MM.1S (cell line): ENCODE measurements around the gene CYTL1.

Source experiments
- CTCF ChIP-seq: fragments of 300-600 bp; sonication (generic); IDR thresholded peaks from 2 replicates; pipeline ENCODE4 v1.5.1; 2016; ENCODE audit warnings: antibody characterized with exemption, low read length, mixed read lengths
- EZH2 ChIP-seq: fragments of 300-600 bp; sonication (generic); optimal IDR thresholded peaks from 2 replicates; pipeline ENCODE3; 2017; ENCODE audit warnings: low read depth, mild to moderate bottlenecking, antibody characterized with exemption, low read length, mixed read lengths
- EZH2phosphoT487 ChIP-seq: fragments of 300-600 bp; sonication (generic); IDR thresholded peaks from 2 replicates; pipeline ENCODE4 v1.6.1; 2018; ENCODE audit warnings: antibody characterized with exemption, low read length

GRCh38 chr4:5055411-5055810, 36.2 kb upstream of the CYTL1 start:
- no peak for TF ChIP-seq CTCF
- TF ChIP-seq EZH2: no peak
- TF ChIP-seq EZH2phosphoT487: no peak
